Retinal pigment epithelial cell (primary cell): ENCODE results near the gene CHRM5.

ENCODE experiments used
- DNase-seq: peaks from one replicate; pipeline ENCODE4 v3.0.0-alpha.2; 2010; ENCODE audit warnings: low read depth
- H3K4me3 ChIP-seq: 2 replicates; pipeline ENCODE4 v1.5.1; 2011; ENCODE audit warnings: mild to moderate bottlenecking, low read length, control low read depth, moderate library complexity
- TF ChIP-seq, protein P1 (sequence below): conservative IDR thresholded peaks from 2 replicates; pipeline ENCODE4 v1.5.1; 2011; ENCODE audit warnings: low read depth, low read length, control low read depth, inconsistent platforms

Gene CHRM5

DNA sequence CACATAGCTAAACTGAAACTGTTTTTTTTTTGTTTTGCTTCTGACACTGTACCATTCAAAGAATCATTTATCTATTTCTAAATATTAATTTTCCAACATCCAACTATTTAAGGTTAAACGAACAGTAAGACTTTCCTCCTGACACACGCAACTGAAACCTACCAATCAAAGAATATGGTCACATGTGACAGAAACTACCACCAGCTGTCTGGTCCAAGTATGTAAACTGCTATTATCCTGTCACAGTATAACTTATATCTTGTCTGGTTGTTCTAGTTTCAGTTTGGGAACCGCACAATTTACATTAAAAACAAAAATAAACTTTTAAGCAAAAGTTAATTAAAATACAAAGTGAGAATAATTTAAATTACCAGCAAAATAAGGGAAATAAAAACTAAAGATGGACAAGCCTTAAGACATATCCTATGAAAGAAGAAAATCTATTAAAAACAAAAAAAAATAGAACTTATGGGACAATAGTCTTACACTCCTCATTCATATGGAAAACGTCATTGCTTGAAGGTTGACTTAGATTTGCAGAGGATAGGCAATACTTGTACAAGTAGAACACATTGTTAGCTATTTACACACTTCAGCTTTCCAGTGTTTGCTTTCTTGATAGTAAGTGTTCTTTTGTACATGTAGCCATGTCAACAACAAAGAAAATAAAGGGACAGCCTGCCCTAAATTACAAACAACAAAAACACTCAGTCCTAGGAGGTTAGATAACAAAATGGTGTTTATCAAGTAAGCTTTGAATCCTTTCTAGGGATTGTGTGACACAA lies 26.8 kb upstream of the CHRM5 start:
- H3K4me3 ChIP-seq = no peak overlapping the region
- TF ChIP-seq, protein P1, sequence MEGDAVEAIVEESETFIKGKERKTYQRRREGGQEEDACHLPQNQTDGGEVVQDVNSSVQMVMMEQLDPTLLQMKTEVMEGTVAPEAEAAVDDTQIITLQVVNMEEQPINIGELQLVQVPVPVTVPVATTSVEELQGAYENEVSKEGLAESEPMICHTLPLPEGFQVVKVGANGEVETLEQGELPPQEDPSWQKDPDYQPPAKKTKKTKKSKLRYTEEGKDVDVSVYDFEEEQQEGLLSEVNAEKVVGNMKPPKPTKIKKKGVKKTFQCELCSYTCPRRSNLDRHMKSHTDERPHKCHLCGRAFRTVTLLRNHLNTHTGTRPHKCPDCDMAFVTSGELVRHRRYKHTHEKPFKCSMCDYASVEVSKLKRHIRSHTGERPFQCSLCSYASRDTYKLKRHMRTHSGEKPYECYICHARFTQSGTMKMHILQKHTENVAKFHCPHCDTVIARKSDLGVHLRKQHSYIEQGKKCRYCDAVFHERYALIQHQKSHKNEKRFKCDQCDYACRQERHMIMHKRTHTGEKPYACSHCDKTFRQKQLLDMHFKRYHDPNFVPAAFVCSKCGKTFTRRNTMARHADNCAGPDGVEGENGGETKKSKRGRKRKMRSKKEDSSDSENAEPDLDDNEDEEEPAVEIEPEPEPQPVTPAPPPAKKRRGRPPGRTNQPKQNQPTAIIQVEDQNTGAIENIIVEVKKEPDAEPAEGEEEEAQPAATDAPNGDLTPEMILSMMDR = no peak
- no peak for DNase-seq

DNA sequence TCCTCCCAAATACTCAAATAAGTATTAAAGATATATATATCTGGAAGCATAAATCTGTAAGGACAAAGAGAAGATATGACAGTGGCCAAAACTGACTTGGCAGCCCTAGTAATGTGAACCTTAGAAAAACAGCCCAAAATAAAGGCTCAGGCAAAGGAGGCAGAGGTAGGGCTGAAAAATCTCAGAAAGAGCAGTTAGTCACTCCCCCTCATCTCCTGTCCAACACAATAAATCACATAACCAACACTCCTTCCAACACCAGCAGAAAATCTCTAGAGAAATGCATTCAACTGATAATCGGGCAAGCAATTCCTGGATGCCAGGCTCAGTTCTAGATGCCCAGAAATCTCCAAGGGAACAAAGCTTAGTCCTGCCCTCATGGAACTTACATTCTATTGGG lies 22.1 kb upstream of the CHRM5 start:
- H3K4me3 ChIP-seq = no peak overlapping the region
- TF ChIP-seq, protein P1 = no peak
- DNase-seq = no peak

DNA sequence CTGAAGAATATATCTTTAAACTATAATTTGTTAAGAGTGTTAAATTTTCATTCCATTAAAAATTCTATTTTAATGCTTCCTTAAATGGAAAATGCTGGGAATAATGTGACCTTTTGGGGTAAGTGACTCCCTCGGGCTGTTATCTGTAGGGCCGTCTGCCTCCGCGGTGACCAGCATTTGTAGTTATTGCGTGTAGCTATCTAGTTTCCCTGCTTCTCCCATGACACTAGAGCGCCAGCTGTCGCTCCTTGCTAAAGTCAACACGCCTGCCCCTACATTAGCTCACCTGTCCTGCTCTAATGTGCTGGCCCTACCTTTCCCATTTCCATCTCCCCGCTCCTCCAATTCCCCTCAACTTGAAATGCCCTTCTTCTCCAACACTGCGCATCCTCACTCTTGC lies 12.4 kb upstream of the CHRM5 start:
- no peak overlapping the region for H3K4me3 ChIP-seq
- TF ChIP-seq, protein P1 = no peak
- DNase-seq = no peak

DNA sequence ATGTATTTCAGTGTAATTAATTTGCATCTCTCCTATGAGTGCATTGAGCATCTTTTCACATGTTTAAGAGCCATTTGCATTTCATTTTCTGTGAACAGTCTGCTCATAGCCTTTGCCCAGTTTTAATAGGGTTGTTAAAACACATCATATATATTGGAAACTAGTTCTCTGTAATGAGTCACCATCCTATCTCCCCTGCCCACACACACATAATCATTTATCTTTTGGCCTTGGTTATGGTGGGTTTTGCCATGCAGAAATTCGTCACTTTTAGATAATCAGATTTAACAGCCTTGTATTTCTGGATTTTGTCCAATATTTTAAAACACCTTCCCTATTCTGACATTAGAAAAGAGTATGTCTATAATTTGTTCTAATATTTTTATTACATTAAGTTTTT lies 11.9 kb upstream of the CHRM5 start:
- no peak for DNase-seq
- H3K4me3 ChIP-seq = no peak overlapping the region
- TF ChIP-seq, protein P1 = no peak

DNA sequence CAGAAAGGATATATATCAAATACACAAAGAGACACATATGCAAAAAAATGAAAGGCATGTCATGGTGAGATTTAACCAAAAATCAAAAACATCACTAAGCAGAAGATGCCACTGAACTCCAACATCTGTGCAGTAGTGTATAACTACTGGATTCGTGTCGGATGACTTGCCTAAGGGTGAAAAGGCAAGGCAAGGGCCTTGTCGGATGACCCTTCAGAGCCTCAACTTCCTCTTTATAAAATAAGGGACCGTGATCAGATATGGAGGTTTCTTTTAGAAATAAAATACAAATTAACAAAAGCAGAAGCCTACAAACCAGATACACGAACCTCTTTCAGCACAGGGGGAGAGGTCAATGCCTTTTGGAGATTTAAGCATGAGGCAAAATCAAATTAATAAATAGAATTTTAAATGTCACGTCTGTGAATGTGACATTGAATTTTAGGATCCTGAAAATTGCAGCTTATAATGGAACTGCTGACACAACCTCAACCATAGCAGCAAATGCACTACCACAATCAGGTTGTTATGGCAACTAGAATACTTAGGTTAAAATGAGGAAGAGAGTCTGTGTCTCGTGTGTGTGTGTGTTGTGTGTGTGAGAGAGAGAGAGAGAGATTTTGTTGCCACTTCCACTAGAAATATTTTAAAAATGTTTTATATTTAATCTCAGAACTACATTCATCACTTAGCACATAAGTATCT lies 8.3 kb upstream of the CHRM5 start:
- no peak for DNase-seq
- no peak overlapping the region for H3K4me3 ChIP-seq
- TF ChIP-seq, protein P1 = no peak

DNA sequence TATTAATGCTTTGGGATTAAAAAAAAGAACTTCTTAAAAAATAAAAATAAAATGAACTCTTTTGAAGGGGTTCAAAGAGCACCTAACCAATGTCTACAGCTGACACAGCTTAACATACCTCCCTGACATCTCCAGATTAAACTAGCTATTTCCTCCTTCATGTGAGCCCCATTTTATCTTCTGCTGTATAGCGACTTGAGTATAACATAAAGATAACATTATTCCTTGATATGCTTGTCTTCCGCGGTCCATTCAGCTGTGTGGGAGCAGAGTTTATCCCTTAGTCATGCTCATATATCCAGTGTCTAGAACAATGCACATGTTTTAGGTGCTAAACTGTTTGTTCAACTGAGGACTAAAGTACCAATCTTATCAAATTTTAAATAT lies 7.8 kb upstream of the CHRM5 start:
- DNase-seq = no peak

More for the DNA sequence above, 7.8 kb upstream of the CHRM5 start:
- no peak overlapping the region for H3K4me3 ChIP-seq
- TF ChIP-seq, protein P1 = no peak
